Esophagus (tissue), 2 donors: ENCODE data around the gene COL27A1. TPM values are rescaled to one million over a fixed set of nuclear protein-coding genes. Genes with fewer than 3 reads are reported as not detected.

ENCODE experiments used
- H3K27ac ChIP-seq, 2 donors: one replicate each; pipeline ENCODE4 v1.5.1; 2013; ENCODE audit warnings: low read depth in 2 of 2, mild to moderate bottlenecking in 2 of 2, inconsistent platforms in 1 of 2, low read length in 1 of 2, moderate library complexity in 1 of 2
- H3K27me3 ChIP-seq, 2 donors: one replicate each; pipeline ENCODE4 v1.6.1; 2013; ENCODE audit warnings: low read length in 2 of 2, control low read depth in 1 of 2, mild to moderate bottlenecking in 1 of 2; ENCODE audit not compliant: insufficient read depth in 2 of 2, control insufficient read depth in 1 of 2
- H3K36me3 ChIP-seq, 2 donors: one replicate each; pipeline ENCODE4 v1.6.1; 2013; ENCODE audit warnings: low read length in 1 of 2; ENCODE audit not compliant: control insufficient read depth in 2 of 2, insufficient read depth in 2 of 2
- H3K4me1 ChIP-seq, 2 donors: one replicate each; pipeline ENCODE4 v1.6.1; 2013; ENCODE audit warnings: low read length in 1 of 2; ENCODE audit not compliant: control insufficient read depth in 2 of 2, insufficient read depth in 2 of 2
- H3K4me3 ChIP-seq, 2 donors: one replicate each; pipeline ENCODE4 v1.5.1; 2013; ENCODE audit warnings: low read length in 2 of 2, mild to moderate bottlenecking in 2 of 2, low read depth in 1 of 2, moderate library complexity in 1 of 2
- H3K9me3 ChIP-seq, 2 donors: one replicate each; pipeline ENCODE4 v1.6.1; 2013; ENCODE audit warnings: mild to moderate bottlenecking in 2 of 2, low read depth in 1 of 2, low read length in 1 of 2, moderate library complexity in 1 of 2; ENCODE audit not compliant: control insufficient read depth in 2 of 2, insufficient read depth in 1 of 2
- WGBS, 2 donors: extraction: QIAGEN DNeasy Blood & Tissue Kit; methylation state at CpG; one replicate each; pipeline ENCODE4 v1.1.7; 2013; 5-methylcytosine and 5-hydroxymethylcytosine counted together
- polyA plus RNA-seq, 2 donors: library from polyadenylated mRNA; stranded (reverse); fragments of 200-250 nt; gene quantifications; one replicate each; pipeline ENCODE4 v1.2.3, GENCODE V29; 2013
- donor health status: healthy with polysubstance abuse.
- donor health status: Bipolar disorder and iron deficiency.

COL27A1 gene
- polyA plus RNA-seq, result 10 to 100 TPM in 1 of 2 donors, 1 to 10 TPM in 1; 7.2 to 32.6 TPM

DNA sequence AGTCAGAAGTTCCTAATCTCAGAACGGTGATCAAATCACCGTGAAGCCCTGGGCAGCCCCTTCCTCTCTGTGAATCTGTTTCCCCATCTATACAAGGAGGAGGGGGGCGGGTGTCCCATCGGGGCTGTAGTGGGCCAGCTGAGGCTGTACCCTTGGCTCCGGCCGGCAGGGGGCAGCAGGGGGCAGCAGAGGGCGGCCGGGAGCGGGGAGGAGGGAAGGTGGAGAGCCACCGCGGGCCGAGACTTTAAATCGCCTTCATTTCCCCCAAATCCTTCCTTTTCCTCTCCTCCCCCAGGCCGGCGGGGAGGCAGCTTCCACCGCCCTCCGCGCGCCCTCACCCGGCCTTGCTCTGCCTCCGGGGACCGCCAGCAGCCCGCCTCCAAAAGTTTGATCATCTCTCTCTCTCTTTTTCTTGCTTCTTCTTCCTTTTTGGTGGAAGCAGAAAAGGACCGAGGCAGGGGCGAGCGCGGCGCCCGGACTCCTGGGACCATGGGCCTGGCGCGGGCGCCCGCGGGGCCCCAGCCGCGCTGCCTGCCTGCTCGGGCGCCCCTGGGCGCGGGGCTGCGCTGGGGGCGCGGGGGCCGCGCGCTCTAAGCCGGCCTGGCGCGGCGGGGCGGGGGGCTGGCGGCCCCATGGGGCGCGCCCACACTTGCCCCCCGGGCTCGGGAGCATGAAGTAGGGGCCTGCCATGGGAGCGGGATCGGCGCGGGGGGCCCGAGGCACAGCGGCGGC is at the start of gene COL27A1:
TSS of gene COL27A1 (plus strand) at position 275 of the 732 bp plus-strand sequence. CDS start at position 689, 414 bp downstream.
- peak within 1 kb of the TSS; percentile 51 to 78 for H3K4me3 ChIP-seq

DNA sequence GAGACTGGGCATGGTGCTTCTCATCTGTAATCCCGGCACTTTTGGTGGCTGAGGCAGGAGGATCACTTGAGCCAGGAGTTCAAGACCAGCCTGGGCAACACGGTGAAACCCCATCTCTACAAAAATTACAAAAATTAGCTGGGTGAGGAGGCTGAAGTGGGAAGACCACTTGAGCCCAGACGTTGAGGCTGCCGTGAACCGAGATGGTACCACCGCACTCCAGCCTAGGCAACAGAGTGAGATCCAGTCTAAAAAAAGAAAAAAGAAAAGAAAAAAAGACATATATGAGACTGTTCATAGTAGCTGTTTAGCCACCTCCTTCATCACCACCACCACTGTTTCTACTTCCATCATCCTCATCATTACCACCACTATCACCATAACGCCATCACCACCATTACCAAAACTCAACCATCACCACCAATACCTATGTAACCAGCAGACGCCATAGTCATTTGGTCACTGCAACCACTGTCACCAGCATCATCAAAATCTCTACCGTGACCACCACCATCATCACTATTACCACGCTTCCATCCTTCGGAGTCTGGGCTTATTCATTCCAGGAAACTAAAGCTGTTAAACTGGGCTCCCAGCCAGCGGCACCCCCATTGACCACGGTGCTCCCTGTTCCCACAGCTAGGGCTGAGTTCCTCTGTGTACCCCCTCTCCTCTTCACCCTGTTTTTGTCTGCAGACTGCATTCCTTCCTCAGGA is 47.9 kb upstream of the COL27A1 start:
- no peak overlapping the region for H3K27ac ChIP-seq
- H3K4me3 ChIP-seq, result no peak overlapping the region
- no peaks in the 10 kb centered on the region for H3K27me3 ChIP-seq
- H3K36me3 ChIP-seq, result no peaks in the 10 kb centered on the region
- H3K4me1 ChIP-seq, result no peaks in the 10 kb centered on the region
- WGBS, 2 donors, result 71 to 73% methylated on average over 13 of the region's 13 CpGs
- no peaks in the 10 kb centered on the region for H3K9me3 ChIP-seq

More for the DNA sequence above, at the start of gene COL27A1:
- 0 to 1% methylated on average over 34 to 63 of the region's 63 CpGs for WGBS, 2 donors
- no peaks in the 10 kb centered on the region for H3K9me3 ChIP-seq
- no peaks in the 10 kb centered on the region for H3K36me3 ChIP-seq
- peaks cover 0 to 30% of the 10 kb centered on the region in 2 donors for H3K4me1 ChIP-seq
- peaks cover 0 to 2% of the 10 kb centered on the region in 2 donors for H3K27me3 ChIP-seq
- H3K27ac ChIP-seq, result peak within 1 kb of the TSS; percentile 44 to 60

DNA sequence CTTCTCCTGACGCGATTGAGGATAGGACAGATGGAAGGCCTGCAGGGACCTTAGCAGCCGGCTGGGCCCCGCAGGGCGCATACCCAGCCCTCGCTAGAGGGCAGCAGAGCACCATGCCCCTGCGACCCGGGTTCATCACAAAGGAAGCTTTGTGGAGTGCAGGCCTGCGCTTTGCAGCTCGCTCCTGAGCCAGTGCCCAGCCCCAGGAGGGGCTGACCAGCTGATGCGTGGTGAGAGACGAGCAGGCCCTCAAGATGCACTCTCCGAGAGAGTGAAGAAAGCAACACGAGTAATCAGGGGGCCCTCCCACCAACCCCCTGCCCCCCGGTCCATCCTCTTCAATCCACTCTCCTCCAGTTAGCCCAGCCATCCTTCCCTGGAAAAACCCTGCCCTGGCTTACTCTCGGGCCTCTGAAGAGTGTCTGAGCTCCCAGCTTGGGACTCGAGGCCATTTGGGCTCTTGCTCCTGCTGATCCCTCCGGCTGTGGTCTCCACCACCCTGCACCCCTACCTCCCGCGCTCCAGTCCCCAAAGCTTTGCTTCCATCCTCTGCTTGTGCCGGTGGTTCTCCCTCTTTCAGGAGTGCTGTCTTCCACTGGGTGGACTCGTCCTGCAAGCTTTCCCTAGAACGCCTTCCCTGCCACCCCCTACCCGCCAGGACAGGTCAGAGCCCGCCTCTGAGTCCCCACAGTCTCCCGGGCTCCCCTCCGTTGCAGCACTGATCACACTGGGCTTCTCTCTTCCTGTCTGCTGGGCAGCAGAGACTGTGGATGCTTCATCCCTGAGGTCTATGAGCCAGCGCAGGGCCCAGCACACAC is 47.1 kb upstream of the COL27A1 start:
- Histone ChIP-seq H3K36me3 (no peaks in the 10 kb centered on the region), H3K27ac (no peak overlapping the region), H3K4me3 (no peak overlapping the region), H3K4me1 (peaks cover 0 to under 1% of the 10 kb centered on the region in 2 donors), H3K9me3 (no peaks in the 10 kb centered on the region), H3K27me3 (no peaks in the 10 kb centered on the region)
- 43 to 44% methylated on average over 27 to 28 of the region's 28 CpGs for WGBS, 2 donors

DNA sequence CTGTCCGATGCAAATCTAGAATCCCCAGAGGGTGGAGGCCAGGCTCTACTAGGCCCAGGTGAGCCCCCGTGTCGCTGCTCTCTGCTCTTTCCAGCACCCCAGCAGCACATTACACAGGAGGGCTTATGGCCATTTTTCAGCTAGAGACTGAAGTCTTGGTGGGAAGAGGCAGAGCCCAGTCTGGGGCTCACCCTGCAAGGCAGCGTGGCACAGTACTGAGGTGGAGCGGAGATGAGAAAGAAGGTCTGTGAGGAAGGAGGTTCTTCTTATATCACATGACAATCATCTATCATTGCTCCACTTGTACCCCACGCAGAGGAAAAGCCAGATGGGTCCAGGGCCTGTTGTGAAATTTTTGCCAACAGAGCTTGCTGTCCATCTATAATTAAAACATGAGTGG is 46.2 kb upstream of the COL27A1 start:
- no peak overlapping the region for H3K4me3 ChIP-seq
- no peaks in the 10 kb centered on the region for H3K9me3 ChIP-seq
- H3K4me1 ChIP-seq, result peaks cover 0 to 3% of the 10 kb centered on the region in 2 donors
- no peaks in the 10 kb centered on the region for H3K27me3 ChIP-seq
- 90 to 91% methylated on average over 6 of the region's 6 CpGs for WGBS, 2 donors
- H3K27ac ChIP-seq, result no peak overlapping the region
- H3K36me3 ChIP-seq, result no peaks in the 10 kb centered on the region

DNA sequence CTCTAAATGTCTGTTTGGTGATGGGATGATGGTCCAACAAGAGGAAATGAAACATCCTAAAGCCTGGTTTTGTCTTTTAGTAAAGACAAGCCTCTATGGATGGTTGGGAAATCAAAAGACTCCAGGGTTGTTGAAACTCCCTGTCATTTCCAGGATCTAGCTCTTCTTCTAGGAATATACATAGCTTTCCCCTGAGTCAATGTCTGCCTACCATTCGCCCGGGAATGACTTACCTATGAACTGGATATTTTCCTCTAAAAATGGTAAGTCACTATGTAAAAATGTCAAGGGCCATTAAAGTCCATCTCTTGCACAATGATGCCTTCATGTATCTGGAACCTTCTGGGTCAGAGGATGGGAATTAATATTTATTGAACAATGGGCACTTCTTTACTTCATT is 45.2 kb upstream of the COL27A1 start:
- H3K4me1 ChIP-seq, result peaks cover 0 to 3% of the 10 kb centered on the region in 2 donors
- H3K27me3 ChIP-seq, result no peaks in the 10 kb centered on the region
- H3K9me3 ChIP-seq, result no peaks in the 10 kb centered on the region
- H3K27ac ChIP-seq, result no peak overlapping the region
- WGBS, 2 donors, result 75 to 90% methylated on average over 2 of the region's 2 CpGs
- no peak overlapping the region for H3K4me3 ChIP-seq
- H3K36me3 ChIP-seq, result no peaks in the 10 kb centered on the region

DNA sequence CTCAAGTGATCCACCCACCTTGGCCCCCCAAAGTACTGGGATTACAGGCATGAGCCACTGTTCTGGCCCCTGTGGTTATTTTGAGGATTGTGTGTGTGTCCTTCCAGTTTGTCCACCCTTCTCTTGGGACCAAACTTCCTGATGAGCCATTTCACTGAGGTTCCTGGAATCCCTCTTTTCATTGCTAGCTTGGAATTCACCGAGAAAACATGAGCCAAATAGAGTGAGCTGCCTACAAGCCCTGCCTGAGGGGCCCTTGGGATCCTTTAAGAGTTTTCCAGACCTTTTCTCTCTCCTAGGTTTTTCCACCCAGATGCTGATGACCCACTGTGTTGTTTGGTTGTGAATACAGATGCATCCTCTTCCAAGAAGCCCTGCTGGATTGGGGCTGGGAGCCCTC is 43.0 kb upstream of the COL27A1 start:
- 63 to 71% methylated on average over 1 of the region's 1 CpG for WGBS, 2 donors
- Histone ChIP-seq H3K27ac (no peak overlapping the region), H3K4me1 (peaks cover 0 to 3% of the 10 kb centered on the region in 2 donors), H3K4me3 (no peak overlapping the region), H3K9me3 (no peaks in the 10 kb centered on the region), H3K36me3 (no peaks in the 10 kb centered on the region), H3K27me3 (peaks cover 0 to 4% of the 10 kb centered on the region in 2 donors)

DNA sequence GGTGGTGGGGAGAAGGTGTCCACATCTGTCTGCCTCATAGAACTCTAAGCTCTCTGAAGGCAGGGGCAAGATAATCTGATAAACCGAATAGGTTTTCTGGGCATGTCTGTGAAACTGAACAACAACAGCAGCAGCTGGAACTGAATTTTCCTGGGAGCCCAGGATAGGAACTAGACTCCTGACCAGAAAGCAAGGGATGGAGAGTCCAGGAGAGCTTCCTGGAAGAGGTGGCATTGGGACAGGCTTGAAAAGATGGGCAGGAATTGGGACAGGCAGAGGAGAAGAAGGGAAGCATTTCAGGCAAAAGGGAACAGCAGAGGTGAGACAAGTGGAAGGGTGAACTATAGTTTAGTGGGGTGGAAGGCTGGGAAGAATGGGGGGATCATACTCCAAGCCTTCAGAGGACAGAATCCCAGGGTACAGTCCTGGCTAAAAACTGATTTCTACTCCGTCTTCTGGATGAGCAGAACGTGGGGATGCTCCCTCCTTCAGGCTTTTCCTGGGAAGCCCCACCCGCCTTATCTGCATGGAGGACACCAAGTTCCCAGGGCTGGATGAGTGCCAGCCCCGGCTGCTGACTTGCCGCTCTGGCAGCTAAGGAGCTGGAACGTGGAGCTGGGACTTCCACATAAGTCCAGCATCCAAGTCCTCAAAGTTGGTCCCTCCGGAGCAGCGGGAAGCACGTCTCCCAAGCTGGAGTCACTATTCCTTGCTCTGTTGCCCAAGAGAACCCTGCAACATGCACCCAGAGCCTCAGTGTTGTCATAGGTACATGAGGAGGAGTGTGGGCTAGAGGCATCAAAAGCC is 42.4 kb upstream of the COL27A1 start:
- no peak overlapping the region for H3K27ac ChIP-seq
- no peaks in the 10 kb centered on the region for H3K9me3 ChIP-seq
- peaks cover 0 to 4% of the 10 kb centered on the region in 2 donors for H3K27me3 ChIP-seq
- no peak overlapping the region for H3K4me3 ChIP-seq
- WGBS, 2 donors, result 23 to 33% methylated on average over 10 of the region's 10 CpGs
- peaks cover 0 to 3% of the 10 kb centered on the region in 2 donors for H3K4me1 ChIP-seq
- no peaks in the 10 kb centered on the region for H3K36me3 ChIP-seq

DNA sequence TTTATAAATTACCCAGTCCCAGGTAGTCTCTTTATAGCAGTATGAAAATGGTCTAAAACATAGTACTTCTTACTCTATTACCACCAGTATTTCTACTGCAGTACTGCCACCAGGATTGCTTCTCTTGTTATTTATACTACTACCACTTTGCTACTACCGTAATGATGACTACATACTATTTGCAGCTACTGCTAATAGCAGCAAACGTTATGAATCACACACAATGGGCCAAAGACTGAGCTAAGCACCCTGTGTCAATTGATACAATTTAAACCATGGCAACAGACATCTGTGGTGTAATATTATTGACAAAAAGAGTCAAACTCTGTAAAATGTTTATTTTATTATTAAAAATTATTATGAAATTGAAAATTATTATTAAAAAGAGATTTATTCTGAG is 41.0 kb upstream of the COL27A1 start:
- Histone ChIP-seq H3K9me3 (no peaks in the 10 kb centered on the region), H3K4me1 (peaks cover 0 to 3% of the 10 kb centered on the region in 2 donors), H3K27me3 (peaks cover 0 to 4% of the 10 kb centered on the region in 2 donors), H3K27ac (no peak overlapping the region), H3K36me3 (no peaks in the 10 kb centered on the region), H3K4me3 (no peak overlapping the region)
- WGBS, 2 donors, result 47 to 49% methylated on average over 2 of the region's 2 CpGs
